AG20443 (cell line): Measurements from ENCODE around the gene OR10A6.

ENCODE experiments used
- DNase-seq: peaks from one replicate; pipeline ENCODE4 v3.0.0; 2012; ENCODE audit warnings: low spot score, mixed read lengths

OR10A6 gene

DNA sequence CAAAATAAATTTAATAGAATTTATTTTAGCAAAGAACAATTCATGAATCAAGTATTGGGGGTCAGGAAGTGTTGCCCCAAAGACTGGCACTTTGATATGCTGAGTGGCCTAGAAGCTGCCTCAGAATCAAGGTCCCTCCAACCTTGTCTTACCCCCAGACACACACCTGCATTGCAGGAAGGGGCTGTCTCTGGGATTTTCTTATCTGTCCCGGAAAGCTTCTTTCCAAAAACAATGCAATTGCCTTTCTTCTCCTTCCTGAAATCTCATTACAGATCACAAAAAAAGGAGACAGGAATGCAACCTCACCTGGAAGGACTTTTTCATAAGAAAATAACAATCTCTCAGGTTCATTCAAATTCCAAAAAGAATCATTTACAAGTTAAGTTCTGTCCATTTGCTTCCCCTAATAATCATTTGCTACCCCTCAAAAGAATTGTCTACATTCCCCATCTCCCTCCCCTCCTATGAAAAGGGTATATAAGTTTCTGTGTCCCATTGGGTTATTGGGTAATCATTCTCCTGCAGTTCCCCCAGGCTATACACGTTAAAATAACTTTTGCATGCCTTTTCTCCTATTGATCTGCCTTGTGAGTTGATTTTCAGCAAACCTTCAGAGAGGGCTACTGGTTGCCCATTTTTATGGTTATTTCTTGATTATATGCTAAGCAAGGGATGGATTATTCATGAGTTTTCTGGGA lies 21.3 kb downstream of the OR10A6 start:
- DNase-seq: no peak

DNA sequence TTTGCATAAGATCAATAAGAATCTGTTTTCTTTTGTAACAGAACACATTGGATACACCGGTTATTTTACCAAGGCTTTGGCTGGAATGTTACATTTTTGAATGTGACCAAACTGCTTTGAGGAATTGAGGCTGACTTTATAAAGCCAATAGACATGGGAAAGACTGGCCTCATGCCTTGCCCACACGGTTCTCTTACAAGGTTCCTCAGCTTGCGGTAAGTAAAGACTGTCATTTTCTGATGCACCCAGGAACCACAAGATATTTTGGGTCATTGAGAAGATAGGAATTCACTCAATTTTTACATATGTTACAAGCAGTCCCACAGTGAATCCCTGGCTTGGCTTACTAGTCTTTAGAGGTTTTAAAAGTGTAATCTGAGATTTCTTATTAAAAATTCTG lies 23.9 kb downstream of the OR10A6 start:
- DNase-seq: no peak

DNA sequence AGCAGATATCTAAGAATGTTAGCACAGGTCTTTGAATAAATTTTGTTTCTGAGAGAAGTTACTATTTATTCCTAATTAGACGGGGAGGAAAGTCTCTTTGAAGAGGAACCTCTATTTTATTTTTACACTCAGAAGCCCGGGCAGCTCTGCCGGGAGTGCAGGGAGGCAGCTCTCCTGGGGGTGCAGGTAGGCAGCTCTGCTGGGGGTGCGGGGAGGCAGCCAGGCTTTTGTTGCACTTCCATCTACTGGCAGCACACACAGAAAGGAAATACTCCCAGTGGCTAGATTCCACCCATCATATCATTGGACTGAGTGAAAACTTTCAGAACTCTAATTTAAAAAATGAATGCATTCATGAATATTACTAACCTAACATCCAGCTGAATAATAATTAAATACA lies 24.6 kb downstream of the OR10A6 start:
- no peak for DNase-seq

DNA sequence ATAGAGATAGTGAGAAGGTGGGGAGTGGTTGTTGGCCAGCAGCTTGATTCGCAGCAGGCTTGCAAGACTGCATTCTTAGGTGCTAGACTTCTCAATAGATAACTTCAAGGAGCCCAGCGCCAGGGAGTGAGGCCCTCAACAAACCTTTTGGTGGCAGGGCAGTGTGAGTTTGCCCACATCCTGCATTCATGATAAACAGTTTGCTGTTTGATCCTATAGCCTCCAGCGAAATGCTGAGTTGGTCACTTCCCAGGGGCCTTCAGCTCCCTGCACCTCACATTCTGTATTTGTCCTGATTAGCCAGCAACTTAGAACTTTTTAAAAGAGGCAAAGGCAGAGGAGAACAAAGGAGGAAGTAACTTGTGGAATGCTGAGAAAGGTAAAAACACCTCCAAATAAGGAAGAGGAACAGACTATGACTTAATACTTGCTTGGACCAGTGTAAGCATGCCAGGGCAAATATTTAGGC lies 25.1 kb downstream of the OR10A6 start:
- DNase-seq: no peak

DNA sequence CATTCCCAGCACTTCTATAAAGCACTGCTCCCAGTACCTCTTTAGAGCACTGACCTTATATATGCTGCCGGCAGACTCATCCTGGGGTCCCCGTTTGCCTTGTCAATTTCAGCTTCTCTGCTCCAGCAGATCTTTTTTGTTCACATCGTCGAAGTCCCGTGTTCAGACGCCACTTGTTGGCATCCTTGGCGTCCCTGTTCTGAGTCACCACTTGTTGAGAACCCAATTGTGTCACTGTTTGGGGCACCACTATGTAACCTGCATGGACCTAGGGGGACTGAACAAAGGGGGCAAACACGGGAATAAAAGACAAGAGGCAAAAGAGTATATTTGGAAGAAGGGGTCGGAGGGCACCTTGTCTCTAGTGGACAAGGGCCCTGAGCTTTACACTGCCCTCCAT lies 25.5 kb downstream of the OR10A6 start:
- no peak for DNase-seq

DNA sequence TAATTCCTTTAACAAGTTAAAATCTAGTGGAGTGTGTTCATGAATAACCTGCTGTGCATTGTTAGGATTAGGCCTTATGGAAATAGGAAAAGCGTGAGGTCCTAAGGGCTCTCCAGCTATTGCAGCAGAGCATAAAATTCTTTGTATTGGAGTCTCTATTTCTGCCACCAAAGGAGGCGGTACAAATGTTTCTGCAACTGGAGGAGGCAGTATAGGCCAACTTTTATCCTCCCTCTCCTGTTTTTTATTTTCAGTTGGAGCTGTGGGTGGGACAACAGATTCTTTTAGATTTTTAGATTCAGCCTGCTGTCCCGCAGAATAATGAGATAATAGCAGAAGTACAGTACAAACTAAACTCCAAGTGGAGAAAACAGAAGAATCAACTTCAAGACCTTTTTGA lies 26.2 kb downstream of the OR10A6 start:
- DNase-seq: peak; percentile 58

DNA sequence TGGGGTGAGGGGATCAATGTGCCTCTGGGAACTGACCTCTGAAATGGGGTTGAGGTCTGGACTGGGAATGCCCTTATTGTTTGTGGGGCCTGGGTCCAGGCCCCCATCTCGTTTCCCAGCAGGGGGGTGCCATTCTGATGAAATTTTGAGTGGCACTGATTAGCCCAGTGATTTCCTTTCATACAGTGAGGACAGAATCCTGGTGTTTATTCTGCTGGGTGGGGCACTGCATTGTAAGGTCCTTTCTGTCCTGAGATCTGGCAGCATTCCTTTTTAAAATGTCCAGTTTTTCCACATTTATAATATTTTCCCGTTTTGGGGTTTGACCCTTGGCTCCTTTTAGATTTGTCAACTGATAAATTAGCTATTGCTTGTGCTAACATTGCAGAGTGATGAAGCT lies 27.1 kb downstream of the OR10A6 start:
- DNase-seq: no peak

DNA sequence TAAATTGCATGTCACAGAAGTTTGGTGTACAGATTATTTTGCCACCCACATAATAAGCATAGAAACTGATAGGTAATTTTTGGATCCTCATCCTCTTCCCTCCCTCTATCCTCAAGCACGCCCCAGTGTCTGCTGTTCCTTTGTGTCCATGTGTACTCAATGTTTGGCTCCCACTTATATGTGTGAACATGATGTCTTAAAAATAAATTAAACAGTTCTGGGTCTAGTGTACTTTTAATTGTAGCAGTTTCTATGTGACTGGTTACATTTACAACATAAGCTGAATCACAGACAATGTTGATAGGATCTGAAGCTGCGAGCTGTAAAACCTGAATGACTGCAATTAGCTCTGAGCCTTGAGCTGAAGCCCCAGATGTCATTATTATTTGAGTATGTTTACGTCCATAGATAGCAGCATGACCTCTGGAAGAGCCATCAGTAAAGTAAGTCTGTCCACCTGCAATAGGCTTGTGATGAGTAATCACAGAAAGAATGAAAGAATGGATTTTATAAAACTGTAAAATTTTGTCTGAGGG lies 29.7 kb downstream of the OR10A6 start:
- DNase-seq: no peak

DNA sequence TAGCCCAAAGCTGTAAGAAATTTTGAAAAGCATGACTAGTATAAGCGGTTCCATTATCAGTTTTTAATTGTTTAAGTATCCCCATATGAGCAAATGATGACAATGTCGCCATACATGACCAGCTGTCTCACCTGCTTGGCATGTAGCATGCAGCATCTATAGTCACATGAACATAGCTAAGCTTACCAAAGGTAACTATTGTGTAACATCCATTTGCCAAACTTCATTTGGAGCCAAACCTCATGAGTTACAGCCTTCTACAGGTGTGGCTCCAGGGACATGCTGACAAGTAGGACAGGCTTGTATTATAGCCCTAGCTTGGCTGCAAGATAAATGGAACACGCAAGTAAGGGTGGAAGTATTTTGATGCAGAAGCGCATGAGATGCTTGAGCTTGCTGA lies 30.4 kb downstream of the OR10A6 start:
- DNase-seq: no peak

DNA sequence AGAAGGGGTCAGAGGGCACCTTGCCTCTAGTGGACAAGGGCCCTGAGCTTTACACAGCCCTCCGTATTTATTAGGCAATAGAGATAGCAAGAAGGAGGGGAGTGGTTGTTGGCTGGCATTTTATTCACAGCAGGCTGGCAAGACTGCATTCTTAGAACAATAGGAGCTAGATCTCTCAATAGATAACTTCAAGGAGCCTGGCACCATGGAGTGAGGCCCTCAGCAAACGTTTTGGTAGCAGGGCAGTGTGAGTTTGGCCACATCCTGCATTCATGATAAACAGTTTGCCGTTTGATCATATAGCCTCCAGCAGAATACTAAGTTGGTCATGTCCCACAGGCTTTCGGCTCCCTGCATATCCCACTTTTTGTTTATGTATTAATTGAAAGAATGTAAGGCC lies 31.6 kb downstream of the OR10A6 start:
- DNase-seq: no peak

DNA sequence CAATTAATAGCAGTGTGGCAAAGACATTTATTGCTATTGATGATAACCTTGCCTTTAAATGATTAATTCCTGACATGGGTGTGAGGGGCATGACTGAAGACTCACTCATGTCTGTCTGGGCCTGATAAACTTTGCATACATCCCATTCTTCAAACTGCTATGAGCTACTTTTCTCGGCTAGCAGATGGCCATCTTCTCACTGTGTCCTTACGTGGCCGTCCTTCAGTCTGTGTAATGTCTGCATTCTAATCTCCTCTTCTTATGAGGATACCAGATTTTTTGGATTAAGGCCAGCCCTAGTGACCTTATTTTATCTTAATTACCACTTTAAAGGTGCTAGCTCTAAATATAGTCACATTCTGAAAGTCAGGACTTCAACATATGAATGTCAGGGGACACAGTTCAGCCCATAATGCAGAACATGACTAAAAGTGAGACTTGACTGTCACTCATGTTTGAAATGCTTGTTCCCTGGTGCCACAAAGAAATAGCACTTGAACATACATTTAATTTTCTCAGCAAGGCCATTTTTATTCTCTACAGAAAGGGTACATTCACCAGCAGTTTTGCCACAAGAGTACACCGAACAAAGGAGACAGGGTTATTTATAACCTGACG lies 32.3 kb downstream of the OR10A6 start:
- no peak for DNase-seq

DNA sequence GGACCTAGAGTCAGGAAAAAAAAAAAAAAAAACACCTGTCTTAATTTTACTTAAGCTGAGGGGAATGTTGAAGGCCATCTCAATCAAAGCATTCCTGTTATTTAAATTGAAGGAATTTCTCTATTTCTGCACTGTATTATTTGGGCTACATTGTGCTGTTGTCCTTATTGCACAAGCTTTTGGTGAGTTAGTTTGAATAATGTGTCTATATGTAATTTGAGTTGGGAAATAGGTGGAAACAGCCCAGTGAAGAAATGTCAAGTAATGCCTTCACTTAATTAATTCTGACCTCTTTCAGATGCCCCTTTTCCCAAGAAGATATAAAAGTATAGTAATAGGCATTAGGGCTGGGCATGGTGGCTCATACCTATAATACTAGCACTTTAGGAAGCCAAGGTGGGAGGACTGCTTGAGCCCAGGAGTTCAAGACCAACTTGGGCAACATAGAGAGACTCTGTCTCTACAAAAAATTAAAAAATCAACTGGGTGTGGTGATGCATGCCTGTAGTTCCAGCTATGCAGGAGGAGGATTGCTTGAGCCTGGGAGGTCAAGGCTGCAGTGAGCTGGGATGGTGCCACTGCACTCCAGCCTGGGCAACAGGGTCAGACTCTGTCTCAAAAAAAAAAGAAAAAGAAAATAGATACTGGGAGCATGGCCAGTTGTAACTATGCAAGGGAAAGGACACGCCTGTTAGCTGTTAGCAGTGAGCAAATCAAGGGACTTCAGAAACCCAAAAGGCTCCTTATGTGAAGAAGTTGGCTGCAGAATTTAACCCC lies 34.9 kb downstream of the OR10A6 start:
- DNase-seq: no peak

DNA sequence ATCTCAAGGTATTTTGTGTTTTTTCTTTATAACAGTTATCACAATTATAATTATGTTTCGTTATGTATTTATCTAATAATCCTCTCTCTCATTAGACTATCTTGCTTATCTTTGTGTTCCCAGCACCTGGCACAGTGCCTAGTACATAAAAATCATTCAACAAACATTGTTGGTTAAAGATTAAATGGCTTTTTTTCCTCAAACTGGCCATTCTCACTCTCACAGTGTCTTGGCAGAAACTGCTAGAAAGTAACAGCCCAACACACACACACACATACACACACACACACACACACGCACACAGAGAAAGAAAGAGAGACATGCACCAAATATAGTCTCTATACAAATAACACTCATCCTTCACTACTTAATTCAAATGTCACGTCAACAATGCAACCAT lies 36.8 kb downstream of the OR10A6 start:
- DNase-seq: no peak

DNA sequence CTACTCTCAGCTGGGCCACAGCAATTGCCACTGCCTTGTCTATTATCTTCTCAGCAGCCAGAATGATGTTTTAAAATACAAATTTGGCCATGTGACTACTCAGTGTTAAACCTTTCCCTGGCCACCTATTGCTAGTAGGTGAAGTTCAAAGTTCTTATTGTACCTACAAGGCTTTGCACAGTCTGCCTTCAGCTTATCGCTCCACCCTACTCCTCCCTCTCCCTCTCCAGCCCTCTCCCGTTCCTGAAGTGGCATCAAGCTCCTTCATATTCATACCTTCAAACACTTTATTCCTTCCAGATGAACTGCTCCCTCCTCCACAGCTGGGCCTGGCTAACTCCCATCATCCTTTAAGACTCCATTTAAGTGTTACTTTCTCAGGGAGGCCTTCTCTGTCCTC lies 37.3 kb downstream of the OR10A6 start:
- DNase-seq: no peak

DNA sequence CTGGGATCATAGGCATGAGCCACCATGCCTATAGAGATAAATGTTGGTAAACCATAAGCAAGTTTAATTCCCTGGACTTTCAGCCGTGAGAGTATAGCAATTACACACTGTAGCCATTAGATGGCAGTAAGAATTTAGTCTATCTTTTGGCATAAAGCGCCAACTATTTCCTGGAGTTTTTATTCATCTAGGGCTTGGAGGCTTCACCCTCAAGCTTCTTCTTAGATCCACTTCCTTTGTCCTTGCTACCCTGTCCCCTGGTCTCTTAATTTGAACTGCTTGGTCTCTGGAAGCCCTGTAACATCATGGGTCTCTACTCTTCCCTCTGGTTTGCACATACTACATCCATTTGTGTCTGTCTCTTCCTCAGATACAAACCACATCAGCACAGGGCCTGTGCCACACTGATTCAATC lies 38.2 kb downstream of the OR10A6 start:
- peak; percentile 70 for DNase-seq

DNA sequence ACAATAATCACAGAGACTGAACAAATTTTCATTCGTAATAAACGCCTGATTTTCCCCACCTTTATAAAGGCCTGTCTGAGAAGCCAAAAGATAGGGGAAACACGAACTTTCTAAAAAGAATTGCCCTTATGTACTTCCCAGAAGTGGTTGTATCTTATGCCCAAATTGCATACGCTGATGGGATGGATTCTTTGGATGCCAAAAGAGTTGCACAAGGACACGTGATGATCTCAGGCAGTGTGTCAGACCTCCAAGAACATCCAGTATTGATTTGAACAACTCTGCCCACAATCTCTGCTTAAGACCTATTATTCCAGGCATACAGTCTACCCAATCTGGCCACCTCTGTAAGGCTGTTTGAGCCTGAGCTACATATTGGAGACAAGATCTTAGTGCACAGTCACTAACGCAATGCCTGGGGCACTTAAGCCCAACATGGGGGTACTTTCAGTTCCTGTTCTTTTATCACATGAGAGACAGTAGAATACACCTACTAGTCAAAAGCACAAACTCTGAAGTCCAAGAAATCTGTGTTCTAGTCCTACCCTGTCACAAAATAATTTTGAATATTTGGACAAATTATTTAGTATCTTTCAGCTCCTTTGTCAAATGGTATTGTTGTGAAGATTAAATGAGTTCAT lies 38.9 kb downstream of the OR10A6 start:
- DNase-seq: peak; percentile 66

DNA sequence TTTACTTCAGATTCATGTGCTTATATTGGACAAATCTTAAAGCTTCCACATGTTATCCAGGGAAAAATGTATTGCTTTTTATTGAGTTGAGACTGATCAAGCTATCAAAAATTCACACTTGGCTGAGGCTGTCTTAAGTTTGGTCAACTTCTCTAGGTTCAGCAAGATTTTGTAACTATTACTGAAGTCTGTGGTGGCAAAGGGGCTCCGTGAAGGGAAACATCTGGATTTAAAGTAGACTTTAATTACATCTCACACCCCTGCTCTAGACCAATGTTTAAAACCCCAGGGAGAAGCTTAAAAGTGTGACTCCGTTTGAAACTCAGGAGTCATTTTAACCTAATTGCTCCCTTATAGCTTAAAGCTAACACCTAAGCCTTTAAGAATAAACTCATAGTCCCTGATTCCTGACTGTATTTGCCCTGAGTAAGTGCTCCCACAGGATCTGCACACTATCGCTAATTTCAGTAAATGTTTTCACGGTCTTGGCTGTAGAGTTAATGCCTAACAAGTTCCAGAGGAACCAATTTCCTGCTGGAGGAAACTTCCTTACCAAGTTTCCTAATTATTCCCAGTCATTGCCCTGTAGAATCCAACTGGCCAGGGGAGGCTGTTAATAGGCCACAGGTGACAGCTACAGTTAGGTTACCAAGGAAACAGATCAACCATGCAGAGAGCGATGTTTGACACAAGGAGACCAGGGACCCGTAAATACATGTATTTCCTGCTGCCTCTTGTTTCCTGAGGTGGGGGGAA lies 40.5 kb downstream of the OR10A6 start:
- no peak for DNase-seq

DNA sequence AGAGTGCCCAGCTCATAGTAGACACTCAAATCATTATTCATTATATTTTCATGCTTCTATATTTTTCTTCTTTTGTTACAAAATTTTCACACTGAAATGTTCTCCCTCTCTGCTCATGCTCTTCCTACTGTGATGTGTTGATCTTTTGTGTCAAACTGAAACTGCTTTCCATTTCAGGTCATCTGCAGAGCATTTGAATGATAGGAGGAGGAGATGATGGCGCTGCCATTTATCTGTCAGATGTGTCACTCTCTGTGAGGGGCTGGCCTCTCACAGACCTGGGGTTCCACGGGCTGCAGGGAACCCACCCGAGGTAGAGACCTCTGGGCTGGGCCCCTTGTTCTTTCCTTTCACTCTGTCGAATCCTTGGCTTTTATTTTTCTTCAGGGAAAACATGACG lies 41.1 kb downstream of the OR10A6 start:
- DNase-seq: no peak

DNA sequence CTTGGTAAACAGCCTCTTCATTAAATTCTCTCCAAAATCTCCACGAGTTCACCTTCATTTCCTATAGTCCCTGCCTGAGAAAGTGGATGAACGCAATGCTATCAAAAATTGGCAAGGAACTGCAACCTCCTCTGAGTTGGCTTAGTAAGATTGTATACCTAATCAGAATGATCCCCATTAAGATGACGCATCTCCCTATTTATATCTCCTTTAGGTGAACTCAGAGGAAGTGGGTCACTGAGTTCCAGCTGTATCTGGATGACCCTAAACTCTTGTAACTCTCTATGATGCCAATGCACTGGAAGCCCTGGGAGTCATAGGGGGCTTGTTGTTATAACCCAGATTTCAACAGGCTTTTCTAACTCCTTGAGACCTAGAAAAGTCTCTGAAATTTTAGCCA lies 48.2 kb downstream of the OR10A6 start:
- no peak for DNase-seq
